Glutamatergic neuron (in vitro differentiated cells): ENCODE results near the gene STK11. TPM values are rescaled to one million over a fixed set of nuclear protein-coding genes. Genes with fewer than 3 reads are reported as not detected.

Experiments used
- DNase-seq: peaks from one replicate; pipeline ENCODE4 v3.0.0; 2022
- H3K27ac Mint-ChIP-seq: one replicate; pipeline ENCODE4 v1.8.0; 2020; ENCODE audit warnings: mild to moderate bottlenecking, mixed read lengths, inconsistent platforms; ENCODE audit not compliant: unreplicated experiment
- H3K27me3 Mint-ChIP-seq: one replicate; pipeline ENCODE4 v1.8.0; 2020; ENCODE audit warnings: mild to moderate bottlenecking, moderate library complexity, mixed read lengths, inconsistent platforms; ENCODE audit not compliant: unreplicated experiment
- H3K36me3 Mint-ChIP-seq: one replicate; pipeline ENCODE4 v1.8.0; 2020; ENCODE audit warnings: mild to moderate bottlenecking, mixed read lengths, inconsistent platforms; ENCODE audit not compliant: unreplicated experiment
- H3K4me1 Mint-ChIP-seq: one replicate; pipeline ENCODE4 v1.8.0; 2020; ENCODE audit warnings: mild to moderate bottlenecking, low read depth, mixed read lengths, inconsistent platforms; ENCODE audit not compliant: unreplicated experiment
- H3K4me3 Mint-ChIP-seq: one replicate; pipeline ENCODE4 v1.8.0; 2020; ENCODE audit warnings: mild to moderate bottlenecking, mixed read lengths, inconsistent platforms; ENCODE audit not compliant: unreplicated experiment
- H3K9me3 Mint-ChIP-seq: one replicate; pipeline ENCODE4 v1.8.0; 2020; ENCODE audit warnings: mild to moderate bottlenecking, moderate library complexity, mixed read lengths, inconsistent platforms; ENCODE audit not compliant: unreplicated experiment
- total RNA-seq: library from RNA; stranded (reverse); fragmentation: NEBNext Ultra II Directional; extraction: Animal tissue kit (Norgen Biotek cat#: 25700); gene quantifications from one replicate; pipeline ENCODE4 v1.2.1, GENCODE V29; 2021; ENCODE audit not compliant: unreplicated experiment
- TF ChIP-seq, protein P1 (sequence below): fragments of 200-600 bp; sonication (generic); IDR thresholded peaks from one replicate; pipeline ENCODE4 v1.5.0; 2021; ENCODE audit not compliant: partially characterized antibody, unreplicated experiment

The STK11 gene
- total RNA-seq, 1 donor from 2014 or later: 48.2 TPM

- Mint-ChIP-seq H3K9me3 (no peaks in the 10 kb centered on the region), H3K4me1 (peaks cover 1% of the 10 kb centered on the region), H3K27ac (no peak overlapping the region), H3K27me3 (peaks cover 7% of the 10 kb centered on the region), H3K4me3 (no peak overlapping the region), H3K36me3 (no peaks in the 10 kb centered on the region)
- TF ChIP-seq, protein P1, sequence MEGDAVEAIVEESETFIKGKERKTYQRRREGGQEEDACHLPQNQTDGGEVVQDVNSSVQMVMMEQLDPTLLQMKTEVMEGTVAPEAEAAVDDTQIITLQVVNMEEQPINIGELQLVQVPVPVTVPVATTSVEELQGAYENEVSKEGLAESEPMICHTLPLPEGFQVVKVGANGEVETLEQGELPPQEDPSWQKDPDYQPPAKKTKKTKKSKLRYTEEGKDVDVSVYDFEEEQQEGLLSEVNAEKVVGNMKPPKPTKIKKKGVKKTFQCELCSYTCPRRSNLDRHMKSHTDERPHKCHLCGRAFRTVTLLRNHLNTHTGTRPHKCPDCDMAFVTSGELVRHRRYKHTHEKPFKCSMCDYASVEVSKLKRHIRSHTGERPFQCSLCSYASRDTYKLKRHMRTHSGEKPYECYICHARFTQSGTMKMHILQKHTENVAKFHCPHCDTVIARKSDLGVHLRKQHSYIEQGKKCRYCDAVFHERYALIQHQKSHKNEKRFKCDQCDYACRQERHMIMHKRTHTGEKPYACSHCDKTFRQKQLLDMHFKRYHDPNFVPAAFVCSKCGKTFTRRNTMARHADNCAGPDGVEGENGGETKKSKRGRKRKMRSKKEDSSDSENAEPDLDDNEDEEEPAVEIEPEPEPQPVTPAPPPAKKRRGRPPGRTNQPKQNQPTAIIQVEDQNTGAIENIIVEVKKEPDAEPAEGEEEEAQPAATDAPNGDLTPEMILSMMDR: no peak
- DNase-seq: no peak
Measured at GRCh38 chr19:1163283-1163933, 42.2 kb upstream of the STK11 start.

DNA sequence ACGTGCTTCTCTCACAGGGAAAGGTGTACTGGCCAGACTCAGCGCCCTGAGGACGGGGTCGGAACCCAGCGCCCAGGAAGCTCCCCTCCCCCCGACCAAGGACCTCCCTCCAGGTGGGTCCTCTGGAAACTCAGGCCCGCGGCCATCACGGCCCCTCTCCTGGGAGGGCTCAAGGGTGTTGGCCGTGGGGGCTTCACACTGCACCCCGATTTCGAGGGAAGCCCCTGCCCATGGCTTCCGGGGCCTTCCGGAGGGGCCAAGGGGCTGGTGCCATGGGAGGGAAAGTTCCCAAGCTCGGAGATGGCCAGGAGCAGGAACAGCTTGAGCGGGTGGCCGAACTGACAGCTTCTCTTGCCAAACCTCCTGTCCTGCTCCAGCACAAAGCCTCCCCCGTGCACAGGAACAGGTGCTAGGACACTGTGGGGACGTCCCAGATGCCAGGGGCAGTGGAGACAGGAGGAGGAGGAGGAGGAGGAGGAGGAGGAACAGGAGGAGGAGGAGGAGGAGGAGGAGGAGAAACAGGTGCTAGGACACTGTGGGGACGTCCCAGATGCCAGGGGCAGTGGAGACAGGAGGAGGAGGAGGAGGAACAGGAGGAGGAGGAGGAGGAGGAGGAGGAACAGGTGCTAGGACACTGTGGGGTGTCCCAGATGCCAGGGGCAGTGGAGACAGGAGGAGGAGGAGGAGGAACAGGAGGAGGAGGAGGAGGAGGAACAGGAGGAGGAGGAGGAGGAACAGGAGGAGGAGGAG lies 41.5 kb upstream of the STK11 start:
- Mint-ChIP-seq H3K36me3 (no peaks in the 10 kb centered on the region), H3K4me1 (peaks cover 1% of the 10 kb centered on the region), H3K27ac (no peak overlapping the region), H3K27me3 (peaks cover 7% of the 10 kb centered on the region), H3K4me3 (no peak overlapping the region), H3K9me3 (no peaks in the 10 kb centered on the region)
- DNase-seq: no peak
- TF ChIP-seq, protein P1: no peak

- peaks cover 7% of the 10 kb centered on the region for H3K27me3 Mint-ChIP-seq
- DNase-seq: no peak
- no peak overlapping the region for H3K27ac Mint-ChIP-seq
- TF ChIP-seq, protein P1: no peak
- no peak overlapping the region for H3K4me3 Mint-ChIP-seq
- H3K4me1 Mint-ChIP-seq: peaks cover 5% of the 10 kb centered on the region
- H3K9me3 Mint-ChIP-seq: peaks cover 2% of the 10 kb centered on the region
- no peaks in the 10 kb centered on the region for H3K36me3 Mint-ChIP-seq
Measured at GRCh38 chr19:1164684-1165531, 40.7 kb upstream of the STK11 start.

GRCh38 chr19:1166872-1167573 lies 38.6 kb upstream of the STK11 start:
- TF ChIP-seq, protein P1: no peak
- H3K4me1 Mint-ChIP-seq: peaks cover 15% of the 10 kb centered on the region
- H3K4me3 Mint-ChIP-seq: no peak overlapping the region
- peaks cover 9% of the 10 kb centered on the region for H3K36me3 Mint-ChIP-seq
- H3K9me3 Mint-ChIP-seq: peaks cover 14% of the 10 kb centered on the region
- H3K27me3 Mint-ChIP-seq: peaks cover 16% of the 10 kb centered on the region
- no peak overlapping the region for H3K27ac Mint-ChIP-seq
- no peak for DNase-seq
